HCT116 (cell line): Measurements from ENCODE around the gene GJE1. TPM values are rescaled to one million over a fixed set of nuclear protein-coding genes. Genes with fewer than 3 reads are reported as not detected.

Experiments
- ATAC-seq: fragments of 200-7000 bp; cut with Tn5 transposase; 2 replicates; pipeline ENCODE4 v1.9.1; 2020; ENCODE audit warnings: mild to moderate bottlenecking, moderate library complexity
- BruUV-seq: library from RNA; stranded (reverse); fragments of 400-500 nt; replicated peaks from 2 replicates; lab custom pipeline; 2021; lab: Mats Ljungman, UMichigan
- CTCF ChIA-PET: fragments of 300-600 bp; sonication (Branson Sonifier 250); formaldehyde crosslinking; loops from one replicate; lab custom pipeline; 2021; ENCODE audit warnings: antibody characterized with exemption; lab: Charles Lee
- POLR2A ChIA-PET: fragments of 300-600, 350-600 bp; sonication (Branson Sonifier 250); formaldehyde crosslinking; loops from one replicate; lab custom pipeline; 2021; ENCODE audit warnings: antibody characterized with exemption; lab: Charles Lee
- RAD21 ChIA-PET, 2 experiments: fragments of 300-600 bp; sonication (Branson Sonifier 250); formaldehyde crosslinking; loops; one replicate each; lab custom pipeline; 2023; ENCODE audit warnings: low total read pairs in 2 of 2; ENCODE audit not compliant: uncharacterized antibody in 2 of 2, unreplicated experiment in 2 of 2, low non-redundant PET in 1 of 2; lab: Charles Lee
- DNase-seq: peaks from one replicate; pipeline ENCODE4 v3.0.0-alpha.2; 2010; ENCODE audit warnings: low read depth, low spot score
- H2AFZ ChIP-seq: fragments of 200-600 bp; shearing (Covaris generic), sonication (generic); 2 replicates; pipeline ENCODE4 v1.6.1; 2017; ENCODE audit warnings: low read depth, mixed run types, mixed read lengths, antibody characterized with exemption, low read length; ENCODE audit not compliant: poor library complexity, severe bottlenecking
- H3K27ac ChIP-seq: 2 replicates; pipeline ENCODE4 v1.5.1; 2012; ENCODE audit warnings: low read depth, low read length
- H3K27me3 ChIP-seq: fragments of 200-600 bp; sonication (generic); 2 replicates; pipeline ENCODE4 v1.6.1; 2016; ENCODE audit warnings: mixed run types, low read length, mixed read lengths; ENCODE audit not compliant: insufficient read depth
- H3K36me3 ChIP-seq, 2 experiments: fragments of 200-500 bp in 1 of 2; fragments of 200-600 bp in 1 of 2; sonication (Bioruptor generic) in 1 of 2; sonication (generic) in 1 of 2; 2 replicates each; pipeline versions ENCODE4 v1.5.1 to v1.6.1; 2014 to 2016; ENCODE audit warnings: low read length in 2 of 2, inconsistent platforms in 1 of 2, mixed read lengths in 1 of 2, mixed run types in 1 of 2; ENCODE audit not compliant: insufficient read depth in 2 of 2, control insufficient read depth in 1 of 2
- H3K4me1 ChIP-seq, 2 experiments: fragments of 200-600 bp in 1 of 2; sonication (generic) in 1 of 2; 2 replicates each; pipeline versions ENCODE4 v1.5.1 to v1.6.1; 2012 to 2017; ENCODE audit warnings: low read length in 2 of 2, inconsistent platforms in 1 of 2, mild to moderate bottlenecking in 1 of 2, mixed read lengths in 1 of 2, mixed run types in 1 of 2, moderate library complexity in 1 of 2; ENCODE audit not compliant: insufficient read depth in 2 of 2, control insufficient read depth in 1 of 2
- H3K4me2 ChIP-seq: fragments of 200-600 bp; sonication (generic); 2 replicates; pipeline ENCODE4 v1.6.1; 2017; ENCODE audit warnings: mixed run types, low read length, mixed read lengths
- H3K4me3 ChIP-seq, 2 experiments: fragments of 200-600 bp in 1 of 2; sonication (generic) in 1 of 2; replicated peaks in 1 of 2; 2 replicates each; pipeline ENCODE4 v1.5.1; 2011 to 2016; ENCODE audit warnings: low read length in 2 of 2, control low read depth in 1 of 2, low read depth in 1 of 2, mild to moderate bottlenecking in 1 of 2, mixed read lengths in 1 of 2, mixed run types in 1 of 2
- H3K79me2 ChIP-seq: fragments of 200-600 bp; sonication (generic); 2 replicates; pipeline ENCODE4 v1.6.1; 2017; ENCODE audit warnings: mild to moderate bottlenecking, mixed run types, low read length, moderate library complexity, mixed read lengths; ENCODE audit not compliant: insufficient read depth
- H3K9ac ChIP-seq: fragments of 200-600 bp; sonication (generic); 2 replicates; pipeline ENCODE4 v1.6.1; 2016; ENCODE audit warnings: low read length, mixed read lengths
- H3K9me2 ChIP-seq: fragments of 200-600 bp; sonication (generic), shearing (Covaris generic); 2 replicates; pipeline ENCODE4 v1.6.1; 2017; ENCODE audit warnings: mixed run types, mild to moderate bottlenecking, moderate library complexity; ENCODE audit not compliant: insufficient read depth
- H3K9me3 ChIP-seq, 2 experiments: fragments of 200-500 bp in 1 of 2; fragments of 200-600 bp in 1 of 2; sonication (Bioruptor generic) in 1 of 2; sonication (generic) in 1 of 2; 2 replicates each; pipeline ENCODE4 v1.6.1; 2014 to 2017; ENCODE audit warnings: low read length in 2 of 2, mixed read lengths in 2 of 2, inconsistent platforms in 1 of 2, low read depth in 1 of 2, mild to moderate bottlenecking in 1 of 2, mixed run types in 1 of 2, moderate library complexity in 1 of 2; ENCODE audit not compliant: control insufficient read depth in 1 of 2, insufficient read depth in 1 of 2
- H4K20me1 ChIP-seq: fragments of 200-600 bp; sonication (generic), shearing (Covaris generic); 2 replicates; pipeline ENCODE4 v1.6.1; 2017; ENCODE audit warnings: mixed run types, mild to moderate bottlenecking, moderate library complexity; ENCODE audit not compliant: insufficient read depth
- CBX3 ChIP-seq: IDR thresholded peaks from 2 replicates; pipeline ENCODE4 v1.6.1; 2012; ENCODE audit warnings: low read depth
- CEBPB ChIP-seq: IDR thresholded peaks from 2 replicates; pipeline ENCODE4 v1.6.1; 2012; ENCODE audit warnings: low read depth
- CTCF ChIP-seq, 3 experiments: fragments of 200-600 bp in 1 of 3; sonication (generic) in 1 of 3; IDR thresholded peaks in 2 of 3; conservative IDR thresholded peaks in 1 of 3; 2 replicates each; pipeline ENCODE4 v1.5.1; 2012 to 2017; ENCODE audit warnings: low read depth in 2 of 3, low read length in 2 of 3, antibody characterized with exemption in 1 of 3, borderline replicate concordance in 1 of 3, control low read depth in 1 of 3, mild to moderate bottlenecking in 1 of 3, mixed read lengths in 1 of 3, mixed run types in 1 of 3, moderate library complexity in 1 of 3; ENCODE audit not compliant: insufficient read depth in 1 of 3
- EGR1 ChIP-seq: IDR thresholded peaks from 2 replicates; pipeline ENCODE4 v1.6.1; 2012; ENCODE audit warnings: low read depth
- EZH2phosphoT487 ChIP-seq: fragments of 200-600 bp; IDR thresholded peaks from 2 replicates; pipeline ENCODE4 v1.6.1; 2018; ENCODE audit warnings: antibody characterized with exemption, borderline replicate concordance
- FOSL1 ChIP-seq: IDR thresholded peaks from 2 replicates; pipeline ENCODE4 v1.6.1; 2012; ENCODE audit warnings: low read depth
- POLR2AphosphoS5 ChIP-seq: IDR thresholded peaks from 2 replicates; pipeline ENCODE4 v1.6.1; 2011; ENCODE audit warnings: mild to moderate bottlenecking, low read depth, low read length, moderate library complexity
- RAD21 ChIP-seq: IDR thresholded peaks from 2 replicates; pipeline ENCODE4 v1.6.1; 2012; ENCODE audit warnings: low read depth, mild to moderate bottlenecking
- REST ChIP-seq: IDR thresholded peaks from 2 replicates; pipeline ENCODE4 v1.6.1; 2012; ENCODE audit warnings: low read depth
- SP1 ChIP-seq: IDR thresholded peaks from 2 replicates; pipeline ENCODE4 v1.6.1; 2012; ENCODE audit warnings: low read depth
- TCF7L2 ChIP-seq: IDR thresholded peaks from 2 replicates; pipeline ENCODE4 v1.7.0; 2011; ENCODE audit warnings: borderline replicate concordance, inconsistent platforms; ENCODE audit not compliant: insufficient read depth, insufficient read length; ENCODE audit errors: extremely low read depth
- YY1 ChIP-seq: IDR thresholded peaks from 2 replicates; pipeline ENCODE4 v1.6.1; 2011; ENCODE audit warnings: low read length, low read depth, moderate library complexity, mild to moderate bottlenecking; ENCODE audit not compliant: insufficient replicate concordance; ENCODE audit errors: extremely low read depth
- ZNF274 ChIP-seq: fragments of 200-500 bp; sonication (Bioruptor generic); IDR thresholded peaks from 2 replicates; pipeline ENCODE4 v1.6.1; 2014; ENCODE audit warnings: mild to moderate bottlenecking, low read depth, low read length, inconsistent platforms
- intact Hi-C: fragments of 100-400 bp; cut with micrococcal nuclease; formaldehyde crosslinking; loops from 2 replicates; pipeline ENCODE4 v1.10.0; 2022
- total RNA-seq: library from RNA; stranded (reverse); gene quantifications from one replicate; pipeline ENCODE4 v1.2.1, GENCODE V29; 2021; ENCODE audit not compliant: unreplicated experiment
- TF ChIP-seq, protein P1 (sequence below): IDR thresholded peaks from 2 replicates; pipeline ENCODE4 v1.6.1; 2012

The GJE1 gene
- total RNA-seq, 1 experiment from 2014 or later, result not detected

DNA sequence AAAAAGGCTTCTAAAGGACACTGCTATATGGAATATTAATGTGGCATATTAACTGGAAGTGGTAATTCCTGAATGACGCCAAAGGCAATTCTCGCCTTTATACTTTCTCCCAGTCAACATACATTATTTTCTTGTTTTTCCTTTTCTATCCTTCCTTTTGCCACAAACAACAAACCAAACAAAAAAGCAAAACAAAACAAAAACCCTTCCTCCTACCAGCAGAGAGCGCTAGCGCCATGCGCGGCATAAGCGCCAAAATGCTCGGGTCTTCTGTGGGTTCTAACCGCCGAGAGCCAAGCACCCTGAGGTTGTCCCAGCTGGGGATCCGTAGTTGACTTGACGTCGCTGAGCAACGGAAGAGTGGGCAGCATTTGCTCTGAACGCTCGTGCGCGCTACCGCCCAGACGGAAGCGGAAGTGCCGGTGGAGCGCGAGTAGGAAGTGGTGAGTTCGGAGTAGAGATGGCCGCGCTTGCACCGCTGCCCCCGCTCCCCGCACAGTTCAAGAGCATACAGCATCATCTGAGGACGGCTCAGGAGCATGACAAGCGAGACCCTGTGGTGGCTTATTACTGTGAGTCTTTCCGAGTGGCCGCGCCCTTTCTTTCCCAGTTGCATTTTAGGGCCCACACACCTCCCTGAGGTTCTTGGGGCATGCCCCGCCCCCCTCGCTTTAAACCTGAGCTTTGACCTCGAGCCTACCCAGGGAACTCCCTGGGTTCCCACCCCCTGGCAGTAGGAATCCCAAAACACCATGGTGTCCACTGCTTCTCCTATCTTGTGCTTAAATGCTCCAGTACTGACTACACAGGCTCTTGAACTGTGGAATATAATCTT, 14.3 kb downstream of the GJE1 start, which contains the start of the genes NMBR and VTA1 (continued):
- TF ChIP-seq EZH2phosphoT487 (no peak), YY1 (no peak), CEBPB (no peak)
- TF ChIP-seq, protein P1, sequence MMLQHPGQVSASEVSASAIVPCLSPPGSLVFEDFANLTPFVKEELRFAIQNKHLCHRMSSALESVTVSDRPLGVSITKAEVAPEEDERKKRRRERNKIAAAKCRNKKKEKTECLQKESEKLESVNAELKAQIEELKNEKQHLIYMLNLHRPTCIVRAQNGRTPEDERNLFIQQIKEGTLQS, result no peak; the same call in 1 of the 2 replicates

DNA sequence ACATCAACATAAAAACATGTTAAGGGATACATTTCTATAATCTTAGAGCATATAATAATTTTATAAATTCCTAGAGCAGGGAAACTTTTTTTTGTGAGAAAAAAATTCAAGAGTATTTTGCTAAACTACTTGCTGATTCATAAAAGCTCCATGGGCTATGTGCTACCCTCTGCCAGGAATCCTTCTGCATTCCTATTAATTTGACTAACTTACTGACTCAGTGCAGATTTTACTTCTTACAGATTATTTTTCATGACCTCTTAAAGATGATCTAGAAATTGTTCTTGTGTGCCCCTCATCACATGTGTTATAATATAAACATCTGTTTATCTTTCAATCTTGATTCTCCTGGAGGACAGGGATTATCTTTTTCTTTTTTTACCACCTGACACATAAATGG, 20.0 kb downstream of the GJE1 start:
- peaks cover 7 to 9% of the 10 kb centered on the region in 2 experiments; a peak in 3 of 4 replicates for H3K4me1 ChIP-seq
- H2AFZ ChIP-seq, result no peak overlapping the region
- no TSS peak for BruUV-seq
- H3K9me3 ChIP-seq, result no peaks in the 10 kb centered on the region
- H3K4me3 ChIP-seq, result no peak overlapping the region
- DNase-seq (no peak), ATAC-seq (no peak)
- no peak overlapping the region for H3K9ac ChIP-seq
- CTCF ChIA-PET, result interaction anchor here (1.4 kb wide), 1 partner anchor 55 kb away, joined by 5 read pairs; no protein-coding TSS in a partner anchor
- RAD21 ChIA-PET, result no interaction called here
- POLR2A ChIA-PET, result no interaction called here
- intact Hi-C loops, result no loop called here
- peaks cover 12% of the 10 kb centered on the region; the same call in 1 of the 2 replicates for H4K20me1 ChIP-seq
- no peaks in the 10 kb centered on the region; a peak in 1 of 4 replicates for H3K36me3 ChIP-seq
- H3K27me3 ChIP-seq, result no peaks in the 10 kb centered on the region
- H3K79me2 ChIP-seq, result peaks cover 100% of the 10 kb centered on the region
- no peak overlapping the region for H3K4me2 ChIP-seq
- no peak overlapping the region for H3K27ac ChIP-seq
- no peaks in the 10 kb centered on the region for H3K9me2 ChIP-seq
- no peak for TF ChIP-seq ZNF274
- TF ChIP-seq FOSL1, result no peak
- TF ChIP-seq CTCF (IDR thresholded peaks at IDR 0.05 in 2 of 3, conservative IDR thresholded peaks at IDR 0.05 in 1 of 3; ENCODE audit: borderline replicate concordance in 1 of 3, insufficient read depth in 1 of 3, low read depth in 2 of 3, low read length in 2 of 3), result no peak
- no peak for TF ChIP-seq EGR1
- no peak for TF ChIP-seq REST
- TF ChIP-seq RAD21, result no peak
- no peak for TF ChIP-seq CBX3
- TF ChIP-seq POLR2AphosphoS5, result no peak
- no peak for TF ChIP-seq SP1
- TF ChIP-seq TCF7L2, result no peak
- TF ChIP-seq YY1, result no peak
